WTC11 (cell line): ENCODE data around the gene XPO6.

ENCODE experiments used
- ATF1 ChIP-seq: sonication (generic); formaldehyde crosslinking; IDR thresholded peaks from 2 replicates; pipeline ENCODE4 v1.8.1; 2023; ENCODE audit warnings: mild to moderate bottlenecking, moderate library complexity, missing genetic modification reagents
- CTCF ChIP-seq: fragments of 200-600 bp; IDR thresholded peaks from 2 replicates; pipeline ENCODE4 v1.8.0; 2022; ENCODE audit warnings: antibody characterized with exemption
- ETV6 ChIP-seq: sonication (generic); formaldehyde crosslinking; IDR thresholded peaks from 2 replicates; pipeline ENCODE4 v1.8.1; 2022; ENCODE audit warnings: mild to moderate bottlenecking, missing genetic modification reagents
- IRF2 ChIP-seq: sonication (generic); formaldehyde crosslinking; IDR thresholded peaks from 2 replicates; pipeline ENCODE4 v1.8.0; 2022; ENCODE audit warnings: low read depth, missing genetic modification reagents, borderline replicate concordance
- JUN ChIP-seq: sonication (generic); formaldehyde crosslinking; IDR thresholded peaks from 2 replicates; pipeline ENCODE4 v1.8.0; 2023; ENCODE audit warnings: mild to moderate bottlenecking, missing genetic modification reagents
- MAX ChIP-seq: sonication (generic); formaldehyde crosslinking; IDR thresholded peaks from 2 replicates; pipeline ENCODE4 v1.8.0; 2022; ENCODE audit warnings: mild to moderate bottlenecking, missing genetic modification reagents
- MXD4 ChIP-seq: fragments of 250-450 bp; sonication (Bioruptor Pico); IDR thresholded peaks from 2 replicates; pipeline ENCODE4 v1.8.0; 2021; ENCODE audit warnings: mild to moderate bottlenecking, moderate library complexity, borderline replicate concordance
- SP1 ChIP-seq: sonication (generic); formaldehyde crosslinking; conservative IDR thresholded peaks from 2 replicates; pipeline ENCODE4 v1.8.1; 2022; ENCODE audit warnings: missing genetic modification reagents
- STAT6 ChIP-seq: sonication (generic); formaldehyde crosslinking; conservative IDR thresholded peaks from 2 replicates; pipeline ENCODE4 v1.8.1; 2023; ENCODE audit warnings: mild to moderate bottlenecking, low read depth, missing genetic modification reagents, moderate library complexity

GRCh38 chr16:28208824-28209223 is 2.9 kb downstream of the XPO6 start:
- TF ChIP-seq ATF1, result no peak
- TF ChIP-seq CTCF, result no peak
- TF ChIP-seq MAX (CRISPR knock-in tag), result no peak
- no peak for TF ChIP-seq JUN (CRISPR knock-in tag)
- no peak for TF ChIP-seq STAT6 (CRISPR knock-in tag)
- TF ChIP-seq MXD4 (CRISPR knock-in tag), result no peak
- no peak for TF ChIP-seq SP1 (CRISPR knock-in tag)
- no peak for TF ChIP-seq IRF2
- no peak for TF ChIP-seq ETV6 (CRISPR knock-in tag)
